HG02870 (cell line): ENCODE results near the gene RSPO1.

Experiments used
- ATAC-seq: cut with Tn5 transposase; IDR thresholded peaks from one replicate; pipeline ENCODE4 v1.9.1; 2021; ENCODE audit warnings: mild to moderate bottlenecking, moderate library complexity; ENCODE audit not compliant: unreplicated experiment

RSPO1 gene

GRCh38 chr1:37574834-37575480 is 59.7 kb downstream of the RSPO1 start:
- no peak for ATAC-seq

DNA sequence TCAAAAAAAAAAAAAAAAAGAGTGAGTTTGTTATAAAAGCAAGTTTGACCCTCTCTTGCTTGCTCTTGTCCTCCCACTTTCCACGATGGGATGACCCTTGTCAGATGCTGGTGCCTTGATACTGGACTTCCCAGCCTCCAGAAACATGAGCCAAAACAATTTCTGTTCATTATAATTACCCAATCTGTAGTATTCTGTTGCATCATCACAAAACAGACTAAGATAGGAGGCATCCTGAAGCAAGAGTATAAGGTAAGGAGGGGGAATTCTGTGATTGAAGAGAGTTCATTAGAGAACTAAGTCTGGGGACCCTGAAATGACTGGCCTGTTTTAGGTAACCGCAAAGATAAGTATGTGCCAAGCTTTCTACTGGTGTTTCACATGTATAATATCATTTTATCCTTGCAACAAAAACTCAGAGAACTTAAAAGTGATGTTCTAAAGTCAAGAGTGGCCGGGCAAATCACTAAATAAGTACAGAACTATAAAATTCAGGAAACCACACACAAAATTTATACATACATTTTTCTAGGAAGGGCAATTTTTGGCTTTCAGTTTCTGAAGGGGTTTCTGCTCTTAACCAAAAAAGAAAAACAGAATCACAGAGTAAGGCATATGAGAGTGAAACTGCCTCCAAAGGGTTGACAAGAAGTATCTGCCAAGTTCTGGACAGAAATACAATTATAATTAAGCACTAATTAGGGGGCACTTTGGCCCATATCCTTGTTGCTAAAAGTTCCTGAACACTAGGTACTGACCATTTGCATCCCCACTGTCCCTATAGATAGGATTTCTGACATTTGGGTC is 64.0 kb downstream of the RSPO1 start:
- ATAC-seq: no peak

GRCh38 chr1:37567023-37567422 is 67.7 kb downstream of the RSPO1 start:
- ATAC-seq: no peak

DNA sequence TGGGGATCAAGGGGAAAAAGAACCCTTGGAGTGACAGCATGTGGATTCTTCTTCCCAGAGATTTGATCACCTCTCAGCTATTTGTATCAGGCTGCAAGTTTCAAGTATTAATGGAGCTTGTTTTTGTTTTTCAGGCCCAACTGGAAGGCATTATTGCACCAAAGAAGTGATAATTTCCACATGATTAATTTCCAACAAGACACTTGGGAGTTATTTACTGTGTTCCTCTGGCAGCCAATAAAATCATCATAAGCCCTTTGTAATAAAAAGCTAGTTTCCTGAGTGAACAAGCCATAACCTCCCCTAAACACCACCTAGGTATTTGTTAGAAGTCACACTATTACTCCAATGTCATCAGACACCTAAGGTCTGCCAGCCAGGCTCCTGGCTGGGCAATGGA is 69.8 kb downstream of the RSPO1 start:
- ATAC-seq: no peak

- ATAC-seq: no peak
These were observed 71.7 kb downstream of the RSPO1 start for GRCh38 chr1:37562984-37563383.
